GM10266 (cell line): ENCODE data around the gene MPEG1.

ENCODE experiments used
- DNase-seq: peaks from one replicate; pipeline ENCODE4 v3.0.0; 2012; ENCODE audit errors: extremely low spot score
- CTCF ChIP-seq: IDR thresholded peaks from 2 replicates; pipeline ENCODE4 v1.5.1; 2012; ENCODE audit warnings: mild to moderate bottlenecking, low read depth; ENCODE audit not compliant: control insufficient read depth, insufficient read depth; ENCODE audit errors: missing control alignments

Gene MPEG1

GRCh38 chr11:59191890-59192289 is 20.8 kb downstream of the MPEG1 start:
- no peak for TF ChIP-seq CTCF
- DNase-seq, result no peak

- DNase-seq, result no peak
- TF ChIP-seq CTCF, result no peak
These were observed 21.6 kb downstream of the MPEG1 start for GRCh38 chr11:59191095-59191494.

- no peak for DNase-seq
- TF ChIP-seq CTCF, result no peak
These were observed 22.7 kb downstream of the MPEG1 start for GRCh38 chr11:59189986-59190385.

GRCh38 chr11:59188954-59189353 is 23.8 kb downstream of the MPEG1 start:
- no peak for DNase-seq
- no peak for TF ChIP-seq CTCF

GRCh38 chr11:59187587-59187986 is 25.1 kb downstream of the MPEG1 start:
- TF ChIP-seq CTCF, result no peak
- DNase-seq, result no peak

- DNase-seq, result no peak
These were observed 25.7 kb downstream of the MPEG1 start for GRCh38 chr11:59187035-59187434.

GRCh38 chr11:59186130-59186594 is 26.6 kb downstream of the MPEG1 start:
- peak; percentile 79 for DNase-seq
- peak; percentile 69 for TF ChIP-seq CTCF

More at GRCh38 chr11:59187035-59187434, 25.7 kb downstream of the MPEG1 start:
- no peak for TF ChIP-seq CTCF
